ENCODE results near the gene COA4.
A peak's percentile ranks its signal among the peaks of the same experiment; 100 is the strongest.

The COA4 gene

GRCh38 chr11:73866095-73866579 is 10.5 kb downstream of the COA4 start:
- DNase-seq (ENCODE audit: low read depth, low spot score): no peak

GRCh38 chr11:73862986-73863385 is 13.7 kb downstream of the COA4 start:
- DNase-seq (ENCODE audit: low read depth, low spot score): no peak

- no peak for DNase-seq (ENCODE audit: low read depth, low spot score)
Measured at GRCh38 chr11:73860202-73860601, 16.4 kb downstream of the COA4 start.

GRCh38 chr11:73859671-73860070 is 17.0 kb downstream of the COA4 start:
- no peak for DNase-seq (ENCODE audit: low read depth, low spot score)

- DNase-seq (ENCODE audit: low read depth, low spot score): no peak
Measured at GRCh38 chr11:73856031-73856567, 20.5 kb downstream of the COA4 start.

- no peak for DNase-seq (ENCODE audit: low read depth, low spot score)
Measured at GRCh38 chr11:73854680-73855079, 22.0 kb downstream of the COA4 start.

GRCh38 chr11:73852049-73852448 is 24.6 kb downstream of the COA4 start:
- no peak for DNase-seq (ENCODE audit: low read depth, low spot score)

GRCh38 chr11:73851046-73851764 is 25.4 kb downstream of the COA4 start:
- no peak for DNase-seq (ENCODE audit: low read depth, low spot score)

- DNase-seq (ENCODE audit: low read depth, low spot score): no peak
Measured at GRCh38 chr11:73839123-73839457, 37.6 kb downstream of the COA4 start.

- peak; percentile 10 for DNase-seq (ENCODE audit: low read depth, low spot score)
Measured at GRCh38 chr11:73838443-73839122, 38.1 kb downstream of the COA4 start.

- no peak for DNase-seq (ENCODE audit: low read depth, low spot score)
Measured at GRCh38 chr11:73833067-73833466, 43.6 kb downstream of the COA4 start.

GRCh38 chr11:73830261-73830660 is 46.4 kb downstream of the COA4 start:
- DNase-seq (ENCODE audit: low read depth, low spot score): no peak
